ENCODE results near the gene NDOR1. TPM values are rescaled to one million over a fixed set of nuclear protein-coding genes. Genes with fewer than 3 reads are reported as not detected.

Gene NDOR1
- total RNA-seq, 1 donor from 2014 or later: 31.6 TPM

GRCh38 chr9:137199411-137200121 is 5.9 kb upstream of the NDOR1 start:
- H3K9me3 Mint-ChIP-seq (ENCODE audit: unreplicated experiment): peaks cover 3% of the 10 kb centered on the region
- H3K36me3 Mint-ChIP-seq (ENCODE audit: unreplicated experiment): no peaks in the 10 kb centered on the region
- TF ChIP-seq, protein P1, sequence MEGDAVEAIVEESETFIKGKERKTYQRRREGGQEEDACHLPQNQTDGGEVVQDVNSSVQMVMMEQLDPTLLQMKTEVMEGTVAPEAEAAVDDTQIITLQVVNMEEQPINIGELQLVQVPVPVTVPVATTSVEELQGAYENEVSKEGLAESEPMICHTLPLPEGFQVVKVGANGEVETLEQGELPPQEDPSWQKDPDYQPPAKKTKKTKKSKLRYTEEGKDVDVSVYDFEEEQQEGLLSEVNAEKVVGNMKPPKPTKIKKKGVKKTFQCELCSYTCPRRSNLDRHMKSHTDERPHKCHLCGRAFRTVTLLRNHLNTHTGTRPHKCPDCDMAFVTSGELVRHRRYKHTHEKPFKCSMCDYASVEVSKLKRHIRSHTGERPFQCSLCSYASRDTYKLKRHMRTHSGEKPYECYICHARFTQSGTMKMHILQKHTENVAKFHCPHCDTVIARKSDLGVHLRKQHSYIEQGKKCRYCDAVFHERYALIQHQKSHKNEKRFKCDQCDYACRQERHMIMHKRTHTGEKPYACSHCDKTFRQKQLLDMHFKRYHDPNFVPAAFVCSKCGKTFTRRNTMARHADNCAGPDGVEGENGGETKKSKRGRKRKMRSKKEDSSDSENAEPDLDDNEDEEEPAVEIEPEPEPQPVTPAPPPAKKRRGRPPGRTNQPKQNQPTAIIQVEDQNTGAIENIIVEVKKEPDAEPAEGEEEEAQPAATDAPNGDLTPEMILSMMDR (IDR thresholded peaks at IDR 0.05; ENCODE audit: partially characterized antibody, unreplicated experiment): no peak
- DNase-seq: peak; percentile 39
- no peak overlapping the region for H3K27ac Mint-ChIP-seq (ENCODE audit: unreplicated experiment)
- H3K4me3 Mint-ChIP-seq (ENCODE audit: unreplicated experiment): peak overlapping the region; percentile 81
- H3K27me3 Mint-ChIP-seq (ENCODE audit: unreplicated experiment): peaks cover 5% of the 10 kb centered on the region
- peaks cover 7% of the 10 kb centered on the region for H3K4me1 Mint-ChIP-seq (ENCODE audit: low read depth, unreplicated experiment)

DNA sequence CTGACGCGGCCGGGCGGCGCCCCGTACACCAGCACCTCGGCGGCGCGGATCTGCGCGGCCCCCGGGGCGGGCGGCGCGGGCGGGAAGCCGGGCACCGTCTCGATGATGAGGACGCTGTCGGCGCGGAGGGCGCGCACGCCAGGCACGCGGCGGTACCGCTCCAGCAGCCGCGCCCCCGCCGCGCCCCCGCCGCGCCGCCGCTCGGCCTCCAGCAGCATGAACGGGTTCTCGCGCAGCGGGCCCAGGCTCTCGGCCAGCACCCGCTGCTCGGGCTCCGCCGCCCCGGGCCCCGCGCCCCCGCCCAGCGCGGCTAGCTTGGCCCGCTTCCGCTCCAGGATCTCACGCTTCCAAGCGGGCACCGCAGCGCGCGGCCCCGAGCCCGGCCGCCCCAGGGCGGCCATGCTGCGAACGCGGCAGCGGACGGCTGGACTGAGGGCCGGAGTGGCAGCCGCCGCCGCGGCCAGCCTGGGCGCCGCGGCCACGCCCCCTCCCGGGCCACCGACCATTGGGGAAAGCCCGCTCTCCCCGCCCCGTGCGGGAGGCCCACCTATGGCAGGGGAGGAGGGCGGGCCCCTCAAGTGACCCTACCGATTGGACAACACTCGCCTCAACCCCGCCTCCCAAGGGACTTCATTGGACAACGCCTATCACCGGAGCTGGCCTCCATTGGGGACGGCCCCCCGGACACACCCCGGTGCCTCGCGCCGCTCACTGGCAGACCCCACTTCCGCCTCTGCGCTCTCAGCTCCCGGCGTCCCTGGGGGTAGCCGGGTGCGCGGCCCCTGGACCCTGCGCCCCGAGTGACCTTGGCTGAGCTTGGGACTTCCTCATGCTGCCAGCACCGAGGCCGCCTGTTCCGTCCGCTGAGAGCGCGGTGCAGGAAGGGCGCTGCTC is 4.9 kb upstream of the NDOR1 start, which contains the start of gene TPRN:
TSS of gene TPRN (minus strand) at position 431 of the 894 bp plus-strand sequence. CDS start at position 401, 30 bp downstream.
- H3K9me3 Mint-ChIP-seq (ENCODE audit: unreplicated experiment): peaks cover 4% of the 10 kb centered on the region
- H3K4me1 Mint-ChIP-seq (ENCODE audit: low read depth, unreplicated experiment): peaks cover 7% of the 10 kb centered on the region
- DNase-seq: peak; percentile 99
- H3K36me3 Mint-ChIP-seq (ENCODE audit: unreplicated experiment): no peaks in the 10 kb centered on the region
- TF ChIP-seq, protein P1 (IDR thresholded peaks at IDR 0.05; ENCODE audit: partially characterized antibody, unreplicated experiment): no peak
- H3K27ac Mint-ChIP-seq (ENCODE audit: unreplicated experiment): peak within 1 kb of the TSS; percentile 82
- peaks cover 5% of the 10 kb centered on the region for H3K27me3 Mint-ChIP-seq (ENCODE audit: unreplicated experiment)
- H3K4me3 Mint-ChIP-seq (ENCODE audit: unreplicated experiment): peak within 1 kb of the TSS; percentile 86

DNA sequence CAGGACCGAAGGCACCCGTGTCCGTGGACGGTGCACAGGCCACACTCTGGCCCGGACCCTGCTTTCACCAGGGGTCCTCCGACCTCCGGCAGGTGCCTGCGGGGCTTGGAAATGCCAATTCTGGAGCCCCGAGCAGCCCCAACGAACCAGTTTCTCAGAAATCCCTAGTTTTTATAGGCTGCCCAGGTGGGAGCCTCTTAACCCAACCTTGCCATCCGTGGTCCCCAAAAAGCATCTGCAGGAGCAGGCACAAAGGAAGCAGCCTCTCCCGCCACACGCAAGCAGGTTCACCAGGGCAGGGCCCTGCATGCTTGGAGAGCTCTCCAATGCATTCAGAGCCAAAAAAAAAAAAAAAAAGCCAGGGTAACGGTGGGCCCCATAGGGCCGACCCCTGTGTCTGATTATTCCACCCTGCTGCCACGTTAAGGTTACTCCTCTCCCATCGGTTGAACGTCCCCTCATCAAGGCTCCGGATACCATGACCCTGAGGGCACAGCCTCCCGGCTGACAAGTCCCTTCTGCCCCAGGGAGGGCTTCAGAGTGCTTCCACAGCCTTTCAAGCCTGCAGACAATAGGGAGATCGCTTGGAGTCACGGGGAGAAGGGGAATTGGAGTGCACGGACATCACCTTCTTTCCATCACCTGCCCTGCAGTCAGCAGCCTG is 4.2 kb upstream of the NDOR1 start:
- DNase-seq: no peak
- TF ChIP-seq, protein P1 (IDR thresholded peaks at IDR 0.05; ENCODE audit: partially characterized antibody, unreplicated experiment): no peak
- Mint-ChIP-seq H3K27ac (ENCODE audit: unreplicated experiment) (peak overlapping the region; percentile 82), H3K27me3 (ENCODE audit: unreplicated experiment) (peaks cover 5% of the 10 kb centered on the region), H3K4me3 (ENCODE audit: unreplicated experiment) (peak overlapping the region; percentile 86), H3K4me1 (ENCODE audit: low read depth, unreplicated experiment) (peaks cover 8% of the 10 kb centered on the region), H3K9me3 (ENCODE audit: unreplicated experiment) (peaks cover 5% of the 10 kb centered on the region), H3K36me3 (ENCODE audit: unreplicated experiment) (no peaks in the 10 kb centered on the region)

DNA sequence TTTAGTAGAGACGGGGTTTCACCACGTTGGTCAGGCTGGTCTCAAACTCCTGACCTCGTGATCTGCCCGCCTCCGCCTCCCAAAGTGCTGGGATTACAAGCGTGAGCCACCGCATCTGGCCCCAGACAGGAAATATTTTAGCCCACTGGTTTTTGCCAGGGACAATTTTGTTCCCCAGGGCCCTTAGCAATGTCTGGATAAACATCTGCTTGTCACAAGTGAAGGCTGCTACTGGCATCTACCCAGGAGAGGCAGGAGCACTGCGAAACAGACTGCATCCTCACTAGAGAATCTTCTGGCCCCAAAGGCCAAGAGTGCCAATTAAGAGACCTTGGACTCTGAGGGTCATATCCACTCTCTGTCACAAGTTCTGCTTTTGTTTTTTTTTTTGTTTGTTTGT is 2.5 kb upstream of the NDOR1 start:
- H3K27ac Mint-ChIP-seq (ENCODE audit: unreplicated experiment): no peak overlapping the region
- TF ChIP-seq, protein P1 (IDR thresholded peaks at IDR 0.05; ENCODE audit: partially characterized antibody, unreplicated experiment): no peak
- peak overlapping the region; percentile 15 for H3K4me3 Mint-ChIP-seq (ENCODE audit: unreplicated experiment)
- H3K4me1 Mint-ChIP-seq (ENCODE audit: low read depth, unreplicated experiment): peaks cover 13% of the 10 kb centered on the region
- no peak for DNase-seq
- peaks cover 5% of the 10 kb centered on the region for H3K36me3 Mint-ChIP-seq (ENCODE audit: unreplicated experiment)
- H3K27me3 Mint-ChIP-seq (ENCODE audit: unreplicated experiment): peaks cover 5% of the 10 kb centered on the region
- peaks cover 12% of the 10 kb centered on the region for H3K9me3 Mint-ChIP-seq (ENCODE audit: unreplicated experiment)
